Activated CD4-positive, alpha-beta T cell treated with anti-CD3 and anti-CD28 coated beads for 4 hours (primary cell): ENCODE results near the gene PTPRD.
A peak's percentile ranks its signal among the peaks of the same experiment; 100 is the strongest.
"Not testable (repeated sequence)": the region's sequence is repeated elsewhere in the genome, so short reads cannot be mapped to it uniquely, and the experiment has no call there.

Experiments
- DNase-seq, 2 donors: peaks; one replicate each; pipeline ENCODE4 v3.0.0-alpha.2; 2020

PTPRD gene

DNA sequence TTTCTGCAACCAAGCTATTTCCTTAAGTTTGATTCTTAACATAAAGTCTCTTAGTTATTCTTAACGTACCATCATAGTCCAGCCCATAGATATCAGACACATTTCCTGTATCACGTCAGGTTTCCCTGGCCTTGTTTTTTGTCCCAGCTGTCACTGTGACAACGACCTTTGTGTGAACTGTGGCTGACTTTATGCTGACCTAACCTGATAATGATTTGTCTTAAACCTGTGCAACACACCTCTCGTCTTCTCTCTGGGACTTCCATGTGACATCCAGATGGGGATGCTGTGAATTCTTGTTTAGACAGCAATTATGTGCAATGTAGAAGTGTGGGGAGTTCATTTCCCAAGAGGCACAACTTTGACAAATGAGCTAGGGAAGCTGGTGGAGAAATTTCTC lies 662.8 kb downstream of the PTPRD start:
- no peak for DNase-seq

- no peak for DNase-seq
Observed at GRCh38 chr9:9949368-9949767, 663.4 kb downstream of the PTPRD start.

DNA sequence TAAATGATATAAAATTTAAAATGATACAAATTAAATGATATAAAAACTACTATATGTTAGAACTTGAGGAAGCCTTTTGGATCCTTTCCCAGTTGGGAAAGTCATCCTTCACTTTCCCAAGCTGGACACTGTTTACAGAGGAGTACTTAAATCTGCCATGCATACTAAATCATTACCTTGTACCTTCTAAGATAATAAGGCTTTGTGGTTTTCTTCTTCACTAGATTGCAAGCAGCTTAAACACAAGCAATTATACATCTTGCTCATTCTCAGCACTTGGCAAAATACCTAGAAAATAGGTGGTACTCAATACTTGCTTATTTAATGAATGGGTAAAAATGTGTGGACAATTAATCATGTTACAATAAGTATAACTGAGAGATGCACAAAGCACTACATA lies 666.8 kb downstream of the PTPRD start:
- no peak for DNase-seq

GRCh38 chr9:9942764-9943424 lies 669.9 kb downstream of the PTPRD start:
- DNase-seq, result peak; percentile 2 to 14

DNA sequence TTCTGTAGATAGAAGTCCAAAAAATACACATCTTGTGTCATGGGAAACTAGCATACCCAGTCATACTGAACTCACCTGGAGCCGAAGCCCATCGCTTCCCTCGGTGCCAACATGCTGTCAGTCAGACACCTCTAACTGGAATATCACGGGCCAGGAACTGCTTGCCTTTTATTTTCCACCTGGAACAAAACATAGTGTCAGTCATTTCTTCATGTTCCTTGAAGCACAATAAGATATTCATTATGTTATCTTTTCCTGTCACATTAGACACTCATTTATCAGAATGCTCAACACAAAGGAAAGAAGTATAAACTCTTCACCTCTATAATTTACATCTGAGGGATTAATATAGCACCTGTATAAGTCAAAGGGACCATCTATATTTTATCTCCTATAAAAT lies 674.4 kb downstream of the PTPRD start:
- DNase-seq, result no peak

- DNase-seq, result not testable (repeated sequence)
Observed at GRCh38 chr9:9931464-9931863, 681.3 kb downstream of the PTPRD start.

GRCh38 chr9:9924376-9924775 lies 688.4 kb downstream of the PTPRD start:
- DNase-seq, result no peak

DNA sequence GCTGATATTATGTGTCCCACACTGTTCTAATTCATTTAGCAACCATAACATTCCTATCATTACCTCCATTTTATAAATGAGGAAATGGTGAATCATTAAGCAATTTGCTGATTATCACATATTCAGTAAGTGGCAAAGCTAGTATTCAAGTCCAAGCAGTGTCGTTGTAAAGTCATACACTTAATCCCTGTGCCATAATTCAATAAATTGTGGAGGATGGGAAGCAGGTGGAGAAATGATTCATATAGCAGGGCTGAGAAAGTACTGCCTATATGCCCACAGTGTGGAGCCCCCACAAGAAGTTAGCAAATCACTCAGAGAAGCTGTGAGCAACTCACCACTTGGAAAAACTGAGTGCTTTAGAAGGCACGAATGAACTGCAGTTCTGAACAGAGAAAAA lies 691.0 kb downstream of the PTPRD start:
- no peak for DNase-seq

DNA sequence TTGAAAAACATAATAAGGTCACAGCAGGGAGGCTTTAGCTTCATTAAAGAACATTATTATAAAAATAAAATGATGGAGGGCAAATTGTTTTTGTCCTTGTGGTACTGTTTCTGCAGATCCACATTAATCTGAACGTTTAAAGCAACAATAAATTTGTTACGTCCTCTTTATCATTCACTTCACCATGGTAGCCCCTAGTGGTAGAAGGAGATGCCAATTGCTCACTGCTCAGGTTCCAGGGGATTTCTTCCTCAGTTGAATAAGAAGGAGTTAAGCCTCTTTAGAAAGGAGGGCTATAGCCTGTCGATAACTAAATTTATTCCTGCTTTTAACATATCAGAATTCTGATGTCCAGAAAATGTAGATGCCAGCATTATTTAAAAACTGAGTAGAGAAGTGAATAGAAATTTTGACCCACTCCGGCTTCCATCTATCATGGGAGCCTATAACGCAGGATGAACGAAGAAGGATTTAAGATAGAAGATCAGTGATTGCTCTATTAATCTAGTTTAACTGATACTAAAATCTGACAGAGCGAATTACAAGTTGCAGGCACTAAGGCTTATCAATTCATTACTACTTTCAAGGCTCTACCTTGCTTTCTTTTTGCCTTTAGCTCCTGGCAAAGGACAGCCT lies 692.3 kb downstream of the PTPRD start:
- no peak for DNase-seq

DNA sequence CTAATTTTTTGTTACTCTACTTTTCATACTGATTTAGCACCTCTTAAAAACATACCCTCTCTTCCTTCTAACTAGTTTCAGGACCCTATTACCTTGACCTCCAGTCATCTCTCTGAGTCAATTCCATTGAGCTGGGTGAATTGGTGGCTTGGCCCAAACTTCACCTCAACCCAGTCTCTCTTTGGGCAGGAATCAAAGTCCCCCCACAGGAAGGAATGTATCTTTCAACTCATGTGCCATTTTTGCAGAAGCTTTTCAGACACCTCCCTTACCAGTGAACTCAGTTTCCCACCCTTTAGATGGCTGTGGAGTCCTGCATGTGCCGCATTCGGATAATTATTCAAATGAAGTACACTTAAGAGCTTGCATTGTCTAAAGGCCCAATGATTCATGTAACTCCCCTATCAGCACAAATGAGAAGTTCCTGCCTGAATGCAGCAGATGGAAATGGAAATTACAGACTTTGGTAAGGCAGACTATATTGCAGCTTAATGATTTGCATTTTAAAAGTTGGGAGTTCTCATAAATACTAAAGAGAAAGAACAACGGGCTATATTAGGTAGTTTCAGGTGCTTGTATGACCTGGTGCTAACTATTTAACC lies 693.5 kb downstream of the PTPRD start:
- DNase-seq, result no peak

GRCh38 chr9:9917400-9917799 lies 695.4 kb downstream of the PTPRD start:
- no peak for DNase-seq

DNA sequence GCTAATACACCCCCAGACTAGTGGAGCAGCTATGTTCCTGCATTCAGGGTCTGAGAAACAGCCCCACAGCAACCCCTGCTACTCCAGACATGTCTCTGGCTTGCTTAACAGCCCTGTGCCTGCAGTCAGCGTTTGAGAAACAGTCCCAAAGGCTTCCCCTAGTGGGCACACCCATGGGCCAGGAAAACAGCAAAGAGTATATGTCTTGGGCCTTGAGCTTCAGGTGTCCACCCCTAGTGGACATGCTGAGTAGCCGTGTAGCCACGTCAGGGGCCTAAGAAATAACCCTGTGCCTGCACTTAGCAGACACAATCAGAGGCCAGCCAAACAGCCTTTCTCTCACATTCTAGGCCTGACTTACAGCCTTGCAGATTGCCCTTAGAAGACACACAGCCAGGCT lies 698.6 kb downstream of the PTPRD start:
- DNase-seq, result no peak

DNA sequence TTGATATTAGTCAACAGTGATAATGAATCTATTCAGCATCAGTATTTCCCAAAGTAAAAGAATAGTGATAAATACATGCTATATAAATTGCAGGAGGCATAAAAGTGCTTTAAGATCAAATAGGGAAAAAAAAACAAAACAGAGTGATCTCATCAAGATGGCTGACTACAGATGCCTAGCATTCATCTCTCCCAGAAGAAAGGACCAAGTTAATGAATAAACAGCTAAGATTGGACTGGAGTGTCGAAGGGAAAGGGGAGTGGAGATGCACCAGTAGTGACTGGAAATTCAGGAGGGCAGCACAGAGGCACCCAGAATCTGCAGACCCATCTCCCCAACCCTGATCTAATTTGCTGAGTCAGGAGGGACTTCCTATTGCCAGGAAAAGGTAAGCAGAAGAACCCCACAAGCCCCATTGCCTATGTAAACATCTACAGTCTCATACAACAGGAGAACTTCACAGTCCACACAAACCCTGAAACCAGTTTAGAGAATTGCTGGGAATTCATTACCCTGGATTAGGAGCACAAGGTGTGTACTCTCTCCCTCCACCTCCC lies 699.4 kb downstream of the PTPRD start:
- no peak for DNase-seq

- DNase-seq, result no peak
Observed at GRCh38 chr9:9912459-9912858, 700.3 kb downstream of the PTPRD start.

DNA sequence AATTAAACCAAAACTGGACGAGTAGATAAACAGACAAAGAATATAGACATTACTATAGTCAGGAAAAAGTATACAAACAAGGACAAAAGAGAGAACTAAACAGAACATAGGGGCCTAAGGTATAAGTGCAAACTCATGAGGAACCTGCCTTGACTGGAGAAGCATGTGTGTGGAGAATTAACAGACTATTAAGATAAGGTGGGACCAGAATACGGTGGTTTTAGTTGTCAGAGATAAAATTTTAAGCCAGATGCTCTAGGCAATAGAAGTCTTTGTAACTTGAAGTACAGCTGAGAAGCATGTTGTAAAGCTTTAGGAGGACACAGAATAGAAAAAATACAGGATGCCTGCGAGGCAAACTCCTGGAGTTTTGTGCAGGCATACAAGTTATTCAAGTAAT lies 707.1 kb downstream of the PTPRD start:
- no peak for DNase-seq

DNA sequence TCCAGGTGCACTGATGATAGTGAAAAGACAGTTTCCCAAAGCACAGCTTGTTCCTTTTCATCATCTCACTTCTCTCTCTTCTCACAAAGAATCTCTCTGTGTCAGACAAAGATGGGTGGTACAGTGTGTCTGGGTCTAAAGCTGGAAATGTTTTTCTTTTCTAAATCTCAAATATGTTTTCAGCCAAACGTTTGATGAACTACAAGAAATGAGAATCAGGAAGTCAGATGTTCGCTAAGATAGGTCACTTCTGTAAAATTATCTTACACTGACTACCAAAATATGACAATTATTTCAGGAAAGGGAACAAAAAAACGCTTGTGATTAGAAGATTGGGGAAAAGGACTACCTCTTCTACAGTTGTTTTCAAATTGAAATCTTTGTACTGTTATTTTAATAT lies 708.8 kb downstream of the PTPRD start:
- no peak for DNase-seq

GRCh38 chr9:9901624-9902023 lies 711.2 kb downstream of the PTPRD start:
- DNase-seq, result no peak

DNA sequence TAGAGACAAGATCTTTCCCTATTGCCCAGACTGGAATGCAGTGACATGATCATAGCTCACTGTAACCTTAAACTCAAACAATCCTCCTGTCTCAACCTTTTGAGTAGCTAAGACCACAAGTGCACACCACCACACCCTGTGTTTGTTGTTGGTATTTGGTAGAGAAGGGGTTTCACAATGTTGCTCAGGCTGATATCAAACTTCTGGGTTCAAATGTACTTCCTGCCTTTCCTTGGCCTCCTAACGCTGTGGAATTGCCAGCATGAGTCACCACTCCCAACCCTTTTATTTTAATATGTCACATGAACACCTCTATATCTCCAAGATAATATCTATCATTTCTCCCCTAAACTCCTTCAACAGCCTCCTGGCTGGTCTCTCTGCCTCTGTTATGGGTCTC lies 719.0 kb downstream of the PTPRD start:
- no peak for DNase-seq

DNA sequence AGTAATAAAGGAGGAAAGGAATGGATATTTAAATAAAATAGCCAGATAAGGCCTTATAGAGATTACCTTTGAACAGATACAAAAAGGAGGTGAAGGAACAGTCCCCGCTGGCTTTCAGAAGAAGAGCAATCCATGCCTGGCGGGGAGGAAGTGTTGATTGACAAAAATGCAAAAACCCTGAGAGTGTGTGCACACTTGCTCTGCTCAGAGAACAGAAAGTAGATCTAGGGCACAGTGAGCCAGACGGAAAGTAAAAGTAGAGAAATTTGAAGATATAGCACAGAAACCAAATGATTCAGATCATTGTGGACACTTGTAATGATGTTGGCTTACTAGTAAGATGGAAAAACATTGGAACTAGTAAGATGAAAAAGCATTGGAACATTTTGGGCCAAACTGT lies 720.6 kb downstream of the PTPRD start:
- DNase-seq, result no peak

- no peak for DNase-seq
Observed at GRCh38 chr9:9881692-9882091, 731.1 kb downstream of the PTPRD start.

- no peak for DNase-seq
Observed at GRCh38 chr9:9874270-9874669, 738.5 kb downstream of the PTPRD start.

DNA sequence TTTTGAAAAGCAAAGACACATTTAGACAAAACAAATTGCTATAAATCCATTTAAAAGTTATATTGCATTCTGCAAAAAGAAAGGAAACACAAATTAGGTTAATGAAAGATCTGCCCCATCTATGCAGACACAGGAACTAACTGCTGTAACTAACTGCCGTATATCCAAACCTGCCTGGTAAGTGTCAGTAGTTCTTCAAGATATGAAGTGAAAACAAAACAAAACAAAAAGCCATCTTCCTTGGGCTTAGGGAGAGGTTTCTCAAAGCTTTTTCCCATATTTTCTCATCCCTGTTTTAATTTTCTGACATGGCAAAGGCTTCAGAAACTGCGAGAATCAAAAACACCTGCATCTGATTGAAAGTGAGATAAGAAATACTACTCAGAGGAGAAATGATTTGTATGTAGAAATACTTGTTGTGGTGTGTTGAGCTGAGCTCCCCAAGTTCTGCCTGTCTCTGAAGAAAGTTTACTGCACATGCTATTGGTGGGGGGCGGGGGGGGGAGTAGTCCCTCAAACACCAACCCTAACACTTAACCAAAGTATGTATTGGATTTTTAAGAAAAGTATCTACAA lies 750.5 kb downstream of the PTPRD start:
- DNase-seq, result no peak

DNA sequence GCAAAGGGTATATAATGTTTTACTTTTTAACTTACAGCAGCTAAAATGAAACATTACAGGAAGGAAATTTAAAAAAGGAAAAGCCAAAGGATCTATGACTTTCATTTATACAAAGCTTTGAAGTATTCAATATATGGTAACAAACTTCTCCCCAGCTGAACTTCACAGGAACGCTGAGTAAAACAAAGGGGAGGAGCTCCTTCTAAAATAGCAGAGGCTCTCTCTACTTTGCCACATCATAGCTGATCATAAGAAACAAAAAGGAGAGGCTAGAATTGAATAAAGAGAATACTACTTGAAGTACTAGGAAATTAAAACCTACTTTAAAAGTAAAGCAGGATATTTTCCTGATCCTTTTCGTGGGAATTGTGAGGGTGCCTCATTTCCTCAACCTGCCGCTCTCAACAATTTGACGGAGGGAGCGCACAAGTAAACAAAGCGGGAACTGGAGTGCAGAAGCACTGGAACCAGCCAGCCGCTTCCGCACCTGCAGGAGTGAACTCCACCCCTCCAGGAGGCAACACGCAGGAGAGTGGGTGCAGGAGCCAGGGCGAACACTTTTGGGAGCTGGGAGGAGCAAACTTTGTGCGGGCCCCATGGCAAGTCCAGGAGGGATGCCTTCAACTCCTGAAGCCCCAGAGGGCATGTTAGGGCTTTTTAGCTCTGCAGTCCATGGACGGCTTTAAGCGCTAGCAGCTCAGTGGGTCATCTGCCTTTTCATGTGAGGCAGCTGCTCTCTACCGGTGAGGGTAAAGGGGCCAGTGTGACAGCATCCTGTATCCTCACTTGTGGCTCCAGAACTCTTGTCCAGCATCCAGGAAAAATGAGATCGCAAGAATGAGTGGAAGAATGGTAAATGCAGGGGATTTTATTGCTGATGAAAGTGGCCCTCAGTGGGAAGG lies 757.4 kb downstream of the PTPRD start:
- DNase-seq, result no peak
